ENCODE results near the gene MEIOC.

The MEIOC gene

DNA sequence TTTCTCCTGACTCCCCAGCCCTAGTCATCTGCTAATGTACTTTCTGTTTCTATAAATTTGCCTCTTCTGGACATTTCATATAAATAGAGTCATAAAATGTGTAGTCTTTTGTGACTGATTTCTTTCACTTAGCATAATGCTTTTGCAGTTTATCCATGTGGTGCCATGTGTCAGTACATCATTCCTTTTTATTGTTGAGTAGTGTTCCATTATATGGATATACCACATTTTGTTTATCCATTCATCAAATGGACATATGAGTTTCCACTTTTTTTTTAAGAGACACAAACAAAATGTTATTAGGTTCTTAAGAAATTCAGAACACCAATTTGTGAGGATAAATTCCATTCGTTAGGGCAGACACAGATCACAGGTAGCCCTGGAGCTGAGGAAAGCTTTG lies 63.2 kb downstream of the MEIOC start:
- TF ChIP-seq, protein P1, sequence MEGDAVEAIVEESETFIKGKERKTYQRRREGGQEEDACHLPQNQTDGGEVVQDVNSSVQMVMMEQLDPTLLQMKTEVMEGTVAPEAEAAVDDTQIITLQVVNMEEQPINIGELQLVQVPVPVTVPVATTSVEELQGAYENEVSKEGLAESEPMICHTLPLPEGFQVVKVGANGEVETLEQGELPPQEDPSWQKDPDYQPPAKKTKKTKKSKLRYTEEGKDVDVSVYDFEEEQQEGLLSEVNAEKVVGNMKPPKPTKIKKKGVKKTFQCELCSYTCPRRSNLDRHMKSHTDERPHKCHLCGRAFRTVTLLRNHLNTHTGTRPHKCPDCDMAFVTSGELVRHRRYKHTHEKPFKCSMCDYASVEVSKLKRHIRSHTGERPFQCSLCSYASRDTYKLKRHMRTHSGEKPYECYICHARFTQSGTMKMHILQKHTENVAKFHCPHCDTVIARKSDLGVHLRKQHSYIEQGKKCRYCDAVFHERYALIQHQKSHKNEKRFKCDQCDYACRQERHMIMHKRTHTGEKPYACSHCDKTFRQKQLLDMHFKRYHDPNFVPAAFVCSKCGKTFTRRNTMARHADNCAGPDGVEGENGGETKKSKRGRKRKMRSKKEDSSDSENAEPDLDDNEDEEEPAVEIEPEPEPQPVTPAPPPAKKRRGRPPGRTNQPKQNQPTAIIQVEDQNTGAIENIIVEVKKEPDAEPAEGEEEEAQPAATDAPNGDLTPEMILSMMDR (IDR thresholded peaks at IDR 0.05; ENCODE audit: low read depth, low read length), result no peak
- no peak overlapping the region for H3K4me3 ChIP-seq (ENCODE audit: low read depth, low read length)

DNA sequence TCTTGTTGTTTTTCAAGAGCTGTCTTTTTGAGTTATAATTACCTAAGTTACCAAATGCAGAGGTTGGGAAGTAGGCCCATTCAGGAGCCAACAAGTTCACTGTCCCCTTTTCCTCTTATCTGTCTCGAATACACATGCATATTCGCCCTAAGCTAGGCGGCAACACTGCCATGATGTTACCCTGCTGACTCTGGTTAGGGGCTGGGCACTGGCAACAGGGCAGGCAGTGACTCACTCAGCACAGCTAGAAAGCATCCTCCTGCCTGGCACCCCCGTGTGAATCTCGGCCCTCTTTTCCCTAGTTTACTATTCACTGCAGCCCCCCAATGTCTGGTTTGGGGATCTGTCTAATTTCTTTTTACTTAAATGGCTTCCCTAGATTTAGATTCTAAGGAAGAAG lies 66.0 kb downstream of the MEIOC start:
- H3K4me3 ChIP-seq (ENCODE audit: low read depth, low read length), result no peak overlapping the region
- TF ChIP-seq, protein P1 (IDR thresholded peaks at IDR 0.05; ENCODE audit: low read depth, low read length), result no peak

All from WI38 (cell line).